SK-N-SH (cell line): ENCODE results near the gene DPH6. TPM values are rescaled to one million over a fixed set of nuclear protein-coding genes. Genes with fewer than 3 reads are reported as not detected.

Experiments used
- CTCF ChIA-PET: fragments of 300-600, 350-600 bp; formaldehyde crosslinking; extraction: SDS; loops from one replicate; lab custom pipeline; 2021; lab: Yijun Ruan, JAX
- POLR2A ChIA-PET: fragments of 350-600 bp; sonication (Branson Sonifier 250); formaldehyde crosslinking; extraction: SDS; loops from one replicate; lab custom pipeline; 2020; ENCODE audit warnings: antibody characterized with exemption, inconsistent platforms; lab: Yijun Ruan, JAX
- DNase-seq: peaks from one replicate; pipeline ENCODE4 v3.0.0; 2012
- H2AFZ ChIP-seq: fragments of 200-600 bp; sonication (generic); 2 replicates; pipeline ENCODE4 v1.8.1; 2016; ENCODE audit warnings: antibody characterized with exemption, mild to moderate bottlenecking, low read depth
- H3F3A ChIP-seq: fragments of 200-600 bp; sonication (generic); replicated peaks from 2 replicates; pipeline ENCODE3; 2016; ENCODE audit warnings: antibody characterized with exemption, mild to moderate bottlenecking; ENCODE audit not compliant: insufficient read depth
- H3K27ac ChIP-seq, 2 experiments: fragments of 200-500 bp in 1 of 2; fragments of 200-600 bp in 1 of 2; sonication (Bioruptor generic) in 1 of 2; sonication (generic), shearing (Covaris generic) in 1 of 2; 2 replicates each; pipeline versions ENCODE4 v1.5.1 to v1.6.1; 2014 to 2016; ENCODE audit warnings: low read depth in 2 of 2, inconsistent platforms in 1 of 2, low read length in 1 of 2, mild to moderate bottlenecking in 1 of 2, mixed read lengths in 1 of 2
- H3K27me3 ChIP-seq: fragments of 200-600 bp; sonication (generic), shearing (Covaris generic); 2 replicates; pipeline ENCODE4 v1.6.1; 2016; ENCODE audit warnings: mixed run types; ENCODE audit not compliant: insufficient read depth
- H3K36me3 ChIP-seq, 2 experiments: fragments of 200-500 bp in 1 of 2; fragments of 200-600 bp in 1 of 2; sonication (Bioruptor generic) in 1 of 2; sonication (generic) in 1 of 2; replicated peaks in 1 of 2; 2 replicates each; pipeline versions ENCODE3 to v1.5.1; 2014 to 2016; ENCODE audit warnings: low read length in 1 of 2, mild to moderate bottlenecking in 1 of 2; ENCODE audit not compliant: insufficient read depth in 2 of 2, control insufficient read depth in 1 of 2
- H3K4me1 ChIP-seq, 2 experiments: fragments of 200-500 bp in 1 of 2; fragments of 200-600 bp in 1 of 2; sonication (Bioruptor generic) in 1 of 2; sonication (generic), shearing (Covaris generic) in 1 of 2; 2 replicates each; pipeline versions ENCODE4 v1.5.1 to v1.6.1; 2014 to 2016; ENCODE audit warnings: low read depth in 1 of 2, low read length in 1 of 2, mixed run types in 1 of 2; ENCODE audit not compliant: insufficient read depth in 2 of 2, control insufficient read depth in 1 of 2
- H3K4me2 ChIP-seq: fragments of 200-600 bp; sonication (generic), shearing (Covaris generic); 2 replicates; pipeline ENCODE4 v1.6.1; 2017; ENCODE audit warnings: mixed run types
- H3K4me3 ChIP-seq, 2 experiments: fragments of 200-500 bp in 1 of 2; fragments of 200-600 bp in 1 of 2; sonication (Bioruptor generic) in 1 of 2; sonication (generic), shearing (Covaris generic) in 1 of 2; 2 replicates each; pipeline versions ENCODE4 v1.5.1 to v1.8.1; 2014 to 2016; ENCODE audit warnings: low read depth in 2 of 2, inconsistent platforms in 1 of 2, low read length in 1 of 2, mild to moderate bottlenecking in 1 of 2, mixed read lengths in 1 of 2, moderate library complexity in 1 of 2
- H3K79me2 ChIP-seq: fragments of 200-600 bp; sonication (generic); 2 replicates; pipeline ENCODE4 v1.8.1; 2017; ENCODE audit warnings: mild to moderate bottlenecking; ENCODE audit not compliant: insufficient read depth
- H3K9ac ChIP-seq: fragments of 200-600 bp; sonication (generic); 2 replicates; pipeline ENCODE4 v1.6.1; 2017; ENCODE audit warnings: mixed run types
- H3K9me2 ChIP-seq: fragments of 200-600 bp; sonication (generic); 2 replicates; pipeline ENCODE4 v1.6.1; 2017; ENCODE audit warnings: mixed run types
- H3K9me3 ChIP-seq: fragments of 200-600 bp; sonication (generic); 2 replicates; pipeline ENCODE4 v1.6.1; 2017; ENCODE audit warnings: mixed run types, mild to moderate bottlenecking, moderate library complexity
- H4K20me1 ChIP-seq: fragments of 200-600 bp; sonication (generic); 2 replicates; pipeline ENCODE4 v1.6.1; 2017; ENCODE audit warnings: mild to moderate bottlenecking, mixed run types; ENCODE audit not compliant: insufficient read depth
- CHD2 ChIP-seq: fragments of 150-350 bp; IDR thresholded peaks from 2 replicates; pipeline ENCODE4 v1.6.1; 2018; ENCODE audit warnings: low read length; ENCODE audit not compliant: partially characterized antibody
- ELF1 ChIP-seq: IDR thresholded peaks from 2 replicates; pipeline ENCODE4 v1.4.0; 2012
- EP300 ChIP-seq, 2 experiments: IDR thresholded peaks; 2 replicates each; pipeline versions ENCODE4 v1.4.0 to v1.6.1; 2012; ENCODE audit warnings: borderline replicate concordance in 1 of 2, low read depth in 1 of 2, low read length in 1 of 2
- EZH2phosphoT487 ChIP-seq: fragments of 200-600 bp; sonication (generic); IDR thresholded peaks from 2 replicates; pipeline ENCODE4 v1.6.1; 2017; ENCODE audit warnings: low read depth, mixed run types, mild to moderate bottlenecking, antibody characterized with exemption, moderate library complexity, borderline replicate concordance
- GATA2 ChIP-seq: sonication (generic); formaldehyde crosslinking; IDR thresholded peaks from 2 replicates; pipeline ENCODE4 v1.5.0; 2020; ENCODE audit warnings: mild to moderate bottlenecking, missing genetic modification reagents
- JUND ChIP-seq: IDR thresholded peaks from 2 replicates; pipeline ENCODE4 v1.4.0; 2012
- RAD21 ChIP-seq: IDR thresholded peaks from 2 replicates; pipeline ENCODE4 v1.6.1; 2012; ENCODE audit warnings: mild to moderate bottlenecking, low read length
- RCOR1 ChIP-seq: fragments of 150-350 bp; IDR thresholded peaks from 2 replicates; pipeline ENCODE4 v1.6.1; 2017; ENCODE audit warnings: antibody characterized with exemption, low read length
- RXRA ChIP-seq: IDR thresholded peaks from 2 replicates; pipeline ENCODE4 v1.4.0; 2012; ENCODE audit warnings: low read depth, mild to moderate bottlenecking, borderline replicate concordance
- SIN3A ChIP-seq: IDR thresholded peaks from 2 replicates; pipeline ENCODE4 v1.6.1; 2012; ENCODE audit warnings: low read depth, mild to moderate bottlenecking, low read length, moderate library complexity, borderline replicate concordance
- SMC3 ChIP-seq: IDR thresholded peaks from 2 replicates; pipeline ENCODE4 v1.6.1; 2012; ENCODE audit warnings: low read depth, low read length, improper control_type of control experiment
- TAF1 ChIP-seq: IDR thresholded peaks from 2 replicates; pipeline ENCODE4 v1.6.1; 2012; ENCODE audit warnings: low read depth, mild to moderate bottlenecking, low read length, moderate library complexity, borderline replicate concordance
- polyA plus RNA-seq, 3 experiments: library from polyadenylated mRNA; depleted of rRNA; stranded (reverse); fragments of >200 nt; gene quantifications; 2 replicates each; pipeline ENCODE4 v1.2.3, GENCODE V29; 2012
- TF ChIP-seq, protein P1 (sequence below): fragments of 200-600 bp; sonication (generic); IDR thresholded peaks from 2 replicates; pipeline ENCODE4 v1.6.1; 2017; ENCODE audit warnings: antibody characterized with exemption, mild to moderate bottlenecking, moderate library complexity
- TF ChIP-seq, protein P2 (sequence below): IDR thresholded peaks from 2 replicates; pipeline ENCODE4 v1.4.0; 2012; ENCODE audit warnings: low read depth
- TF ChIP-seq, protein P3 (sequence below): fragments of 150-350 bp; IDR thresholded peaks from 2 replicates; pipeline ENCODE4 v1.6.1; 2017; ENCODE audit warnings: antibody characterized with exemption, low read length, low read depth, borderline replicate concordance
- TF ChIP-seq, protein P4 (sequence below): IDR thresholded peaks from 2 replicates; pipeline ENCODE4; 2012
- TF ChIP-seq, protein P5 (sequence below): IDR thresholded peaks from 2 replicates; pipeline ENCODE4 v1.6.1; 2012; ENCODE audit warnings: mild to moderate bottlenecking, low read depth, low read length, moderate library complexity
- TF ChIP-seq, protein P6 (sequence below): fragments of 150-350 bp; IDR thresholded peaks from 2 replicates; pipeline ENCODE4 v1.6.1; 2016; ENCODE audit warnings: mild to moderate bottlenecking, low read depth, low read length

DPH6 gene
- polyA plus RNA-seq, 1 of the 3 experiments (the other 2 are of a cell fraction), result 15.7 TPM

DNA sequence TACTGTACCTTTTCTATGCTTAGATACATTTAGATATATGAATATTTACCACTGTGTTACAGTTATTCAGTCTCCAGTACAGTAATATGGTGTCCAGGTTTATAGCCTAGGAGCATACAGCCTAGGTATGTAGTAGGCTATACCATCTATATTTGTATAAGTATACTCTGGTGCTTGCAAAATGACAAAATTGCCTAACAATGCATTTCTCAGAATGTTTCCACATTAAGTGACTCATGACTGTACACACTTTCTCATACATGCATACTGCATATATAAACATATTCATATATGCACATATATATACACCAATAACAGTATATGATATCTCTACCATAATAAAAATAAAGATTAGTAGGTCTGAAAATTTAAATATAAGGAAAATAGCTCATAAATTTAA lies 169.3 kb downstream of the DPH6 start:
- Histone ChIP-seq H3K4me2 (no peak overlapping the region), H2AFZ (no peak overlapping the region), H3K9ac (no peak overlapping the region), H3K27me3 (no peaks in the 10 kb centered on the region), H3K36me3 (peaks cover 0 to 3% of the 10 kb centered on the region in 2 experiments), H3K4me3 (no peak overlapping the region), H3K27ac (no peak overlapping the region)
- ChIA-PET POLR2A (no interaction called here), CTCF (no interaction called here)
- DNase-seq, result no peak
- TF ChIP-seq, protein P1, sequence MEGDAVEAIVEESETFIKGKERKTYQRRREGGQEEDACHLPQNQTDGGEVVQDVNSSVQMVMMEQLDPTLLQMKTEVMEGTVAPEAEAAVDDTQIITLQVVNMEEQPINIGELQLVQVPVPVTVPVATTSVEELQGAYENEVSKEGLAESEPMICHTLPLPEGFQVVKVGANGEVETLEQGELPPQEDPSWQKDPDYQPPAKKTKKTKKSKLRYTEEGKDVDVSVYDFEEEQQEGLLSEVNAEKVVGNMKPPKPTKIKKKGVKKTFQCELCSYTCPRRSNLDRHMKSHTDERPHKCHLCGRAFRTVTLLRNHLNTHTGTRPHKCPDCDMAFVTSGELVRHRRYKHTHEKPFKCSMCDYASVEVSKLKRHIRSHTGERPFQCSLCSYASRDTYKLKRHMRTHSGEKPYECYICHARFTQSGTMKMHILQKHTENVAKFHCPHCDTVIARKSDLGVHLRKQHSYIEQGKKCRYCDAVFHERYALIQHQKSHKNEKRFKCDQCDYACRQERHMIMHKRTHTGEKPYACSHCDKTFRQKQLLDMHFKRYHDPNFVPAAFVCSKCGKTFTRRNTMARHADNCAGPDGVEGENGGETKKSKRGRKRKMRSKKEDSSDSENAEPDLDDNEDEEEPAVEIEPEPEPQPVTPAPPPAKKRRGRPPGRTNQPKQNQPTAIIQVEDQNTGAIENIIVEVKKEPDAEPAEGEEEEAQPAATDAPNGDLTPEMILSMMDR, result no peak
- TF ChIP-seq, protein P2, sequence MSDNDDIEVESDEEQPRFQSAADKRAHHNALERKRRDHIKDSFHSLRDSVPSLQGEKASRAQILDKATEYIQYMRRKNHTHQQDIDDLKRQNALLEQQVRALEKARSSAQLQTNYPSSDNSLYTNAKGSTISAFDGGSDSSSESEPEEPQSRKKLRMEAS, result no peak
- TF ChIP-seq RXRA (no peak), RCOR1 (no peak)
- TF ChIP-seq, all 33 proteins: peak for 0
- no peaks in the 10 kb centered on the region for H3F3A ChIP-seq
- no peaks in the 10 kb centered on the region for H3K4me1 ChIP-seq
- H3K9me3 ChIP-seq, result no peaks in the 10 kb centered on the region
- no peaks in the 10 kb centered on the region for H3K79me2 ChIP-seq
- no peaks in the 10 kb centered on the region for H4K20me1 ChIP-seq
- H3K9me2 ChIP-seq, result no peaks in the 10 kb centered on the region

DNA sequence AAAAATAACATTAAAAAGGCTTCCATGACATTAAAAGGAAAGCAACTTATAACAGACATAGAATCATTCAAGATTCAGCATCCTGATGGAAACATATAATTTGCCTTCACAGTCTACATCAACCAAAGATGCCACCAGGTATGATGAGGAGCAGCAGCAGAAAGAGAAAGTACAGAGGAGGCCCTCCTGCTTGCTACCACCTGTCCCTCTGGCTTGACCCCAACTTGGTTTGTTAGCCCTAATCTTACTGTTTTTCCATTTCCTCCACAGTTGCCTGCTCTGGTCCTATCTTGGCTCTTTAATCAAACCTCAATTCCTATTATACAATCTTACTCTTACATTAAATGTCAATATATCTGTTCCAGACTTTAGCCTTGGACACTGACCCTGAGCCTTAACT lies 171.3 kb downstream of the DPH6 start:
- Histone ChIP-seq H3K4me3 (no peak overlapping the region), H2AFZ (no peak overlapping the region), H3K9me2 (no peaks in the 10 kb centered on the region), H3K9me3 (no peaks in the 10 kb centered on the region), H3K27ac (no peak overlapping the region), H3K27me3 (no peaks in the 10 kb centered on the region), H3K36me3 (peaks cover 3 to 4% of the 10 kb centered on the region in 2 experiments), H3K4me2 (no peak overlapping the region), H3K79me2 (no peaks in the 10 kb centered on the region), H3F3A (no peaks in the 10 kb centered on the region), H3K9ac (no peak overlapping the region), H4K20me1 (no peaks in the 10 kb centered on the region), H3K4me1 (no peaks in the 10 kb centered on the region)
- DNase-seq, result no peak
- ChIA-PET POLR2A (no interaction called here), CTCF (no interaction called here)
- TF ChIP-seq, protein P3, sequence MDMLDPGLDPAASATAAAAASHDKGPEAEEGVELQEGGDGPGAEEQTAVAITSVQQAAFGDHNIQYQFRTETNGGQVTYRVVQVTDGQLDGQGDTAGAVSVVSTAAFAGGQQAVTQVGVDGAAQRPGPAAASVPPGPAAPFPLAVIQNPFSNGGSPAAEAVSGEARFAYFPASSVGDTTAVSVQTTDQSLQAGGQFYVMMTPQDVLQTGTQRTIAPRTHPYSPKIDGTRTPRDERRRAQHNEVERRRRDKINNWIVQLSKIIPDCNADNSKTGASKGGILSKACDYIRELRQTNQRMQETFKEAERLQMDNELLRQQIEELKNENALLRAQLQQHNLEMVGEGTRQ, result no peak
- TF ChIP-seq, protein P4, sequence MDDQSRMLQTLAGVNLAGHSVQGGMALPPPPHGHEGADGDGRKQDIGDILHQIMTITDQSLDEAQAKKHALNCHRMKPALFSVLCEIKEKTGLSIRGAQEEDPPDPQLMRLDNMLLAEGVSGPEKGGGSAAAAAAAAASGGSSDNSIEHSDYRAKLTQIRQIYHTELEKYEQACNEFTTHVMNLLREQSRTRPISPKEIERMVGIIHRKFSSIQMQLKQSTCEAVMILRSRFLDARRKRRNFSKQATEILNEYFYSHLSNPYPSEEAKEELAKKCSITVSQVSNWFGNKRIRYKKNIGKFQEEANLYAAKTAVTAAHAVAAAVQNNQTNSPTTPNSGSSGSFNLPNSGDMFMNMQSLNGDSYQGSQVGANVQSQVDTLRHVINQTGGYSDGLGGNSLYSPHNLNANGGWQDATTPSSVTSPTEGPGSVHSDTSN, result no peak
- TF ChIP-seq CHD2, result no peak
- no peak for TF ChIP-seq SIN3A
- TF ChIP-seq JUND, result no peak
- TF ChIP-seq, protein P5, sequence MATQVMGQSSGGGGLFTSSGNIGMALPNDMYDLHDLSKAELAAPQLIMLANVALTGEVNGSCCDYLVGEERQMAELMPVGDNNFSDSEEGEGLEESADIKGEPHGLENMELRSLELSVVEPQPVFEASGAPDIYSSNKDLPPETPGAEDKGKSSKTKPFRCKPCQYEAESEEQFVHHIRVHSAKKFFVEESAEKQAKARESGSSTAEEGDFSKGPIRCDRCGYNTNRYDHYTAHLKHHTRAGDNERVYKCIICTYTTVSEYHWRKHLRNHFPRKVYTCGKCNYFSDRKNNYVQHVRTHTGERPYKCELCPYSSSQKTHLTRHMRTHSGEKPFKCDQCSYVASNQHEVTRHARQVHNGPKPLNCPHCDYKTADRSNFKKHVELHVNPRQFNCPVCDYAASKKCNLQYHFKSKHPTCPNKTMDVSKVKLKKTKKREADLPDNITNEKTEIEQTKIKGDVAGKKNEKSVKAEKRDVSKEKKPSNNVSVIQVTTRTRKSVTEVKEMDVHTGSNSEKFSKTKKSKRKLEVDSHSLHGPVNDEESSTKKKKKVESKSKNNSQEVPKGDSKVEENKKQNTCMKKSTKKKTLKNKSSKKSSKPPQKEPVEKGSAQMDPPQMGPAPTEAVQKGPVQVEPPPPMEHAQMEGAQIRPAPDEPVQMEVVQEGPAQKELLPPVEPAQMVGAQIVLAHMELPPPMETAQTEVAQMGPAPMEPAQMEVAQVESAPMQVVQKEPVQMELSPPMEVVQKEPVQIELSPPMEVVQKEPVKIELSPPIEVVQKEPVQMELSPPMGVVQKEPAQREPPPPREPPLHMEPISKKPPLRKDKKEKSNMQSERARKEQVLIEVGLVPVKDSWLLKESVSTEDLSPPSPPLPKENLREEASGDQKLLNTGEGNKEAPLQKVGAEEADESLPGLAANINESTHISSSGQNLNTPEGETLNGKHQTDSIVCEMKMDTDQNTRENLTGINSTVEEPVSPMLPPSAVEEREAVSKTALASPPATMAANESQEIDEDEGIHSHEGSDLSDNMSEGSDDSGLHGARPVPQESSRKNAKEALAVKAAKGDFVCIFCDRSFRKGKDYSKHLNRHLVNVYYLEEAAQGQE, result no peak
- TF ChIP-seq, protein P2, result no peak
- TF ChIP-seq SMC3, result no peak
- TF ChIP-seq RAD21, result no peak
- no peak for TF ChIP-seq ELF1
- no peak for TF ChIP-seq RCOR1
- TF ChIP-seq, protein P6, sequence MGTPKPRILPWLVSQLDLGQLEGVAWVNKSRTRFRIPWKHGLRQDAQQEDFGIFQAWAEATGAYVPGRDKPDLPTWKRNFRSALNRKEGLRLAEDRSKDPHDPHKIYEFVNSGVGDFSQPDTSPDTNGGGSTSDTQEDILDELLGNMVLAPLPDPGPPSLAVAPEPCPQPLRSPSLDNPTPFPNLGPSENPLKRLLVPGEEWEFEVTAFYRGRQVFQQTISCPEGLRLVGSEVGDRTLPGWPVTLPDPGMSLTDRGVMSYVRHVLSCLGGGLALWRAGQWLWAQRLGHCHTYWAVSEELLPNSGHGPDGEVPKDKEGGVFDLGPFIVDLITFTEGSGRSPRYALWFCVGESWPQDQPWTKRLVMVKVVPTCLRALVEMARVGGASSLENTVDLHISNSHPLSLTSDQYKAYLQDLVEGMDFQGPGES, result no peak
- TF ChIP-seq GATA2 (CRISPR knock-in tag), result no peak
- no peak for TF ChIP-seq EP300 (IDR thresholded peaks at IDR 0.05; ENCODE audit: borderline replicate concordance in 1 of 2, low read depth in 1 of 2, low read length in 1 of 2)
- TF ChIP-seq TAF1, result no peak
- no peak for TF ChIP-seq EZH2phosphoT487
